Measurements from ENCODE around the gene ROBO4.

The ROBO4 gene

DNA sequence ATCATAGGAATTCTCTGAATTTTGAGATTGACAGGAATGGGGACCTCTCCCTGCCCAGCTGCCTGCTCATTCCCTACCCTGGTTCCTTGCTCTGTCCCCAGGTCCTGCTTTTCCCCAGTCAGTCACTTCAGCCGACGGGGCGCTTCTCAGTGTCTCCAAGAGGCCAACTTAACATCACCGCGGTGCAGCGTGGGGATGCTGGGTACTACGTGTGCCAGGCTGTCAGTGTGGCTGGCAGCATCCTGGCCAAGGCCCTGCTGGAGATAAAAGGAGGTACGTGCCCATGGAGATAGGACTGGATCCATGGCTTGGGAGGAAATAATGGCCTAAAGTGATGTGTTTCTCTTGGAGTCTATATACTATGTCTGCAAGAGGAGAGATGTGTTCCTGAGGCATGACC lies 25.4 kb downstream of the ROBO4 start:
- no peak for DNase-seq

- no peak for DNase-seq
These were observed 27.2 kb downstream of the ROBO4 start for GRCh38 chr11:124870430-124870829.

DNA sequence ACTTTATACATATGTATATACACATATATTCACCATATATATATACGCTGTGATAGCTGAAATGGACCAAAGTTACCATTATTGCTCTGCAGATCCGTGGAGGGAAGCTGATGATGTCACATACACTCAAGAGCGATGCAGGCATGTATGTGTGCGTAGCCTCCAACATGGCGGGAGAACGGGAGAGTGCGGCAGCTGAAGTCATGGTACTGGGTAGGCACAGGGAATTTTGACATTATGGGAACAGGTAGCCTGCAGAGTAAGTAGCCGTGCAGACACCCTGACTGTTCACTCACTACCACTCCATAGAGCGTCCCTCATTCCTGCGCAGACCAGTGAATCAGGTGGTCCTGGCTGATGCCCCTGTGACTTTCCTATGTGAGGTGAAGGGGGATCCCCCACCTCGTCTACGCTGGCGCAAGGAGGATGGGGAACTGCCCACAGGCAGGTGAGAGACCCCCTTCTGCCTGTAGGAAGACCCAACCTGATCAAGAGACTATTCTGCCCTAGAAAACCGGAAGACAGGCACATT lies 27.7 kb downstream of the ROBO4 start:
- no peak for DNase-seq

- no peak for DNase-seq
These were observed 28.3 kb downstream of the ROBO4 start for GRCh38 chr11:124869331-124869730.

DNA sequence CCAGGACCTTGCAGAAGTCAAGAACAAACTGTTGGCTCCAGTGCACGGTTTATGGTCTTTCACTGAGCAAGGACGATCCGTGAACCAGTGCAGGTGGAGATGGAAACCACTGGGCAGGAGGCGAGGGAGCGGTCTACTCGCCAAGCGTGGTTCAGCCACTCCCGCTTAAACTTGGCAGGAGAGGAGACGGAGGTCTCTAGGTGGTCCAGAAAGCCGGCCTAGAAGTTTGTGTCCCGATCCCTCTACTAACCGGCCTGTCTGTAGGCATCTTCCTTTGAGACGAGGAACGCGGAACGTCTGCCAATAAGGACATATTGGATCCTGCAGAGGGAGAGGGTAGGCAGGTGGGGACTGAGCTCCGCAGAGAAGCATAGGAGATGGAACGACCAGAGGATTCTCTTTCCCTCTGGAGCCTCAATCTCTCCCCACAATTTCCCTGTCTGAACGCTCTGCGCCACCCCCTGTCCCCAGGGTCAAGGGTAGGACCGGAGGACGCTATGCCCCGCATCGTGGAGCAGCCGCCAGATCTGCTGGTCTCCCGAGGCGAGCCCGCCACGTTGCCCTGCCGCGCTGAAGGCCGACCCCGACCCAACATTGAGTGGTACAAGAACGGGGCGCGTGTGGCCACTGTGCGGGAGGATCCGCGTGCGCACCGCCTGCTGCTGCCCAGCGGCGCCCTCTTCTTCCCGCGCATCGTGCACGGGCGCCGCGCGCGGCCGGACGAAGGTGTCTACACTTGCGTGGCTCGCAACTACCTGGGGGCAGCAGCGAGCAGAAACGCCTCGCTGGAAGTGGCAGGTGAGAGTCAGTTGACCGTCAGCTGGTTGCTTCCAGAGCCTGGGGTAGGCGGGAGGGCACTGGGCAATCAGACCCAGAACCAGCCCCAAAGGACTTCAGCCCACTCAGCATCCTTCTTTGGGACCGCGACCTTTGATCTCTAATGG lies 29.1 kb downstream of the ROBO4 start:
- DNase-seq = no peak

GRCh38 chr11:124867700-124868099 lies 30.0 kb downstream of the ROBO4 start:
- no peak for DNase-seq

DNA sequence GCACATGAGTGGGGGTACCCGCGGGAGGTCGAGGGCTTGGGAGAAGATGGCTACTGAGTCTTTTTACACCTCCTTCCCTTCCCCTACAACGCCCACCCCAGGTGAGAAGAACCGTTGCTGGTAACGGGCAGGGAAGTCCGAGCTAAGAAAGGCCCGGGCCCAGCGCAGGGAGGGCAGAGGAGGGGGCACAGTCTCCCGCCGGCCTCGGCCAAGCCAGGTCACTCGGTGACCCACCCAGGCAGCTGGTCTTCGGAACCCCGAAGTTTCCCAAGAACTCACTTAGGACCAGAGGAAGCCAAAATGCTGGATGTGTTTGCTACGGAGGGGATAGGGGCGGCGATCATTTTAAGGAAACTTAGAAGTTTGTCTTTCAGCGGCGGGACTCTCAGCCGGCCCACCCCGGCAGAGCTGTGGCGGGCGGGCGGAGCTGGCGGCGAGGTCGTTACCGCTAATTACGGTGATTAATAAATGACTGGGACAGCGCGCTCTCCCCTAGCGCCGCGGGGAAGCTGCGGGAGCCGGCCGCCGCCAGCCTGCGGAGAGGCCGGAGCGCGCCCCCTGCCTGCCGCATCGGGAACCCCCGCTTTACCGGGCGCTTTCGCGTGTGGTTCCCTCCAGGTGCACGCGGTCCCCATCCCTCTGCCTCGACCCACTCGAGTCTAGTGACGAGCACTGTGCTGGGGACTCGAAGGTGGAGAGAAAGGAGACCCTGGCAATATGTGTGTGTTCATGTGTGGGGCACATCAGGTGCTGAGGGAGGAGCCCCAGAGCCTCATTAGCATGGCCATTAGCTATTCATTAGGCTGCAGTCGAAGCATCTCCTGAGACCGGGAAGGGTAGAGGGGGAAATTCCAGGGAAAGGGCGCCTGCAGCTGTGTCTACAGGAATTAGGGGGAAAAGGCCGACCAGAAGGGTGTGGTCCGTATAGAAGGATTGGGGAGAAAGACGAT lies 31.5 kb downstream of the ROBO4 start:
- no peak for DNase-seq

GRCh38 chr11:124865181-124865901 lies 32.3 kb downstream of the ROBO4 start, which contains the start of gene ROBO3:
TSS of gene ROBO3 (plus strand) at chr11:124865432. CDS start at chr11:124865578, 146 bp downstream.
- DNase-seq = no peak

DNA sequence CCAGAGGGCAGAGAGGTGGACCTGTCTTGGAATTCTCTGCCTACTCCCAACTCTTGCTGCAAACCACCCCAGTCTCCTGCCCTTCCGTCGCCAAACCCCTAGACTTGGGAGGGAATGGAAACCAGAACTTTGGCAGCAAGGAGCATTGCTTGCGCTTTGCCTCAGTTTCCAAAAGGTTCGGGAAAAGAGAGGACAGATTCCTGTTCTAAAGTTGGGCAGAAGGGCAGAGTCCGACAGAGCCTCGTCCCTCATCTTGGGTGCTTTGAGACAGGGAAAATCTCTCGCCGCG lies 32.8 kb downstream of the ROBO4 start:
- no peak for DNase-seq

DNA sequence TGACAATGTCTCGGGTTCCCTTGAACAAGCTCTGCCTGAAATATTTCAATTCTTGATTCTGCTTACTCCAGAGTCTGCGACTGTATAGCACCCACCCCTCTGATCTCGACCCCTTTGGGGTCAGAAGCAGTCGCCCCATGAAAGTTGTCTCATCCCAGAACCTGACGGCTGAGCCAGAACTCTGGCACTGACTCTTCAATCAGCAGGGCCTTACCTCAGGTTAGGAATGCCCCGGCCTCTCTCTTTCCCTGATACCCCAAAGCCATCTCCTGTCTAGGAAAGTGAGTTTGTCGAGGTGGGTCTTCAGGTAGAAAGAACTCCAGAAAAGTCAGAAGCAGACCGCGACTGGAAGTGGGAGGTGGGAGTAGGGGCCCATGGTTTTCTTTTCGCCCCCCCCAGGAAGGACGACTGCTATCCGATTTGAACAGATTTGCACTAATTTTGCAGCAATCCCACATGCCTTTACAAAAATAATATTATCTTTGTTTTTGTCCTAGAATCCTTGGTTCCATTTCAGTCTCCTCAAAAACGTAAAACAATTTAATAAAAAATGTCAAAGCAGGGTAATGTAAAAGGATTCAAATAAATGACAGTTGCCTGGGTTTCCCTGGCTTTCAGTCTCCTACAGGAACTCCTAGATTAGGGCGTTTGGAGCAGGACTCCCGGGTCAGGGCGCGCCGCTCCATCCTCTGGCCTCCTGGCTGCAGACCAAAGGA lies 33.3 kb downstream of the ROBO4 start:
- no peak for DNase-seq

GRCh38 chr11:124863826-124864165 lies 33.9 kb downstream of the ROBO4 start:
- DNase-seq = no peak

DNA sequence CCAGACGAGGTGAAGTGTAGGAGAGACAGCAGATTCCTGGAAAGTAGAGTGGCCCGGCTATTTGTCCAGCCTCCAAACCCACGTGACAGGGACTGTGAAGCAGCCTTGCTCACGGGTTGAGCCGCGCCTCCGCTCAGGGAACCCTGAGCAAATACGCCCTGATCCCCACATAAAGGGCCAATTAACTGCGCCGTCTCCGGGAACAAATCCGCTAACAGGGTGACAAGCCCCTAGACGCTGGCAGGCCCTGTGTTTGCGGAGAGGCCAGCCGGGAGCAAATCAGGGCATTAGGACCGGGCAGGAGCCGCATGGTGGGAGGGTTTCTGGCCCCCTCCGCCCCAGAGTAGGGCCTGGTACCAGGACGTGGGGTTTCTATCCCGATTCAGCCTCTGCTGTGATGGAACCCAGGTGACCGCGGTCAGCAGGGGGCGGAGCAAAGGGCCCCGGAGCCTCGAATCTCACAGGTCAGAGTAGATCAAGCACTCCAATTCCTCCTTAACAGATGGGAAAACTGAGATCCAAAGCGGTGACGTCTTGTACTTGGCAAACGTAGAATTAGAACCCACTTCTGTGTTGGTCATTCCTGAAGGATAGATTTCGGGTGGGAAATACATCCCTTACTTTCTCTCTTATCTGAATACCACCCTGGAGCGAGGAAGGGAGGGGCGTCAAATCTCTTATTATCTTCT lies 34.4 kb downstream of the ROBO4 start:
- DNase-seq = peak; percentile 28 to 36

- no peak for DNase-seq
These were observed 36.0 kb downstream of the ROBO4 start for GRCh38 chr11:124861670-124862069.

DNA sequence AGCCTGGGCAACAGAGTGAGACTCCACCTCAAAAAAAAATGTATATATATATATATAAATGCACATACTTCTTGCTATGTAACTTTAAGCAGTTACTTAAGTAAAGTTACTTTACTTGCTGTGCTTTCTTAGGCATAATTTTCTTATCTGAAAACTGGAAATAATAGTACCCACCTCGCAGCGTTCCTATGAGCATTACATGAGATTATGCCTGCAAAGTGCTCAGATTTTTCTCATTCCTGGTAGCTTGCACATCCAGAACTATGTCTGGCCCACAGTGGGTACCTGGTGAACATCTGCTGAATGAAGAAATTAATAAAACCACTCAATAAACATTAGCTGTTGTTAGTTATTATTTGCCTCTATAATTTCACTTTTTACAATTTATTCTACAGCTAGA lies 38.5 kb downstream of the ROBO4 start:
- DNase-seq = no peak

- no peak for DNase-seq
These were observed 51.5 kb downstream of the ROBO4 start for GRCh38 chr11:124846070-124846673.

- no peak for DNase-seq
These were observed 53.0 kb downstream of the ROBO4 start for GRCh38 chr11:124844664-124845079.

- DNase-seq = no peak
These were observed 54.1 kb downstream of the ROBO4 start for GRCh38 chr11:124843616-124843910.

GRCh38 chr11:124842305-124842704 lies 55.4 kb downstream of the ROBO4 start:
- no peak for DNase-seq

DNA sequence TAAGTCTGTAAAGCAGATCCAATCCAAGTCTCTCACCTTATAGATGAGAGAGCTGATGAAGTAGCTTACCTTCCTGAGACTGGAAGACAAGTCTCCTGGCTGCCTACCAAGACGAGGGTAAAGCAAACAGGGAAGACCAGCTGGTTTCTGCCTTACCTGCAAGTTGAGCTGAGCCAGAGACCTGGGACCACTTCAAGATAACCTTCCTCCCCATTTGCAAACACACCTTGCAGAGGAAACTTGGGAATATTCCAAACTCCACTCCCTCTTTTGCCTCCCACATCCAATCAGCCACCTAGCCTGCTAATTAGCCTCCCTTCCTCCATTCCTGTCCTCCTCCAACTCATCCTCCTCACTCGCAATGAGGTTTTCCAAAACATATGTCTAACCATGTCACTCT lies 55.8 kb downstream of the ROBO4 start:
- DNase-seq = no peak

DNA sequence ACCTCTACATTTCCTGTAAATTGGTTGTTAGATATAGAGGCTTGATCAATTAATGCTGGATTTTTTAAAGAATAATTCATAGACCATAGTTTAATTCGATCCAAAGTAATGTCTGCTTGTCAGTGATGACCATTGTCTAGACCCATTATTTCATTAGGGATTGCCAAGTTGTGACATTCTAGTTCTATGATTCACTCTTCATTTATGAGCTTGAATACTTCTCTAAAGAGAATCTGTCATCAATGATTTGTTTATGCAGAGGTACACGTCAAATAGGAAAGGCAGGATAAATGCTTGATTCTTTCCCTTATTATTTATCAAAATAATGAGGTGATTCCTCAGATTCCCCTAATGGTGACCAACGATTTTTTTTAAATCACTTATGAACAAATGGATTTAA lies 56.5 kb downstream of the ROBO4 start:
- no peak for DNase-seq

GRCh38 chr11:124840666-124841065 lies 57.0 kb downstream of the ROBO4 start:
- no peak for DNase-seq

Data from hippocampal formation (tissue), 2 donors.